Kidney (tissue), 14 donors: ENCODE measurements around the gene CMTM8. TPM values are rescaled to one million over a fixed set of nuclear protein-coding genes. Genes with fewer than 3 reads are reported as not detected.

Source experiments
- DNase-seq, 5 donors: peaks; one replicate each; pipeline ENCODE4 v3.0.0-alpha.2; 2013 to 2020
- FAIRE-seq: peaks from 2 replicates; lab custom pipeline; 2012; peaks lifted over from hg19 to GRCh38; lab: Jason Lieb, UNC
- H3K27ac ChIP-seq, 2 donors: one replicate each; pipeline ENCODE4 v1.7.0; 2013; ENCODE audit warnings: low read depth in 2 of 2, low read length in 2 of 2, inconsistent platforms in 1 of 2
- H3K27me3 ChIP-seq: one replicate; pipeline ENCODE4 v1.7.1; 2013; ENCODE audit warnings: low read length, inconsistent platforms; ENCODE audit not compliant: control insufficient read depth, insufficient read depth
- H3K36me3 ChIP-seq, 3 donors: one replicate each; pipeline versions ENCODE4 v1.7.0 to v1.7.1; 2013; ENCODE audit warnings: low read length in 3 of 3, control low read depth in 1 of 3, inconsistent platforms in 1 of 3; ENCODE audit not compliant: insufficient read depth in 3 of 3, control insufficient read depth in 2 of 3
- H3K4me1 ChIP-seq, 3 donors: one replicate each; pipeline versions ENCODE4 v1.7.0 to v1.7.1; 2013; ENCODE audit warnings: low read length in 3 of 3, inconsistent platforms in 1 of 3, low read depth in 1 of 3; ENCODE audit not compliant: control insufficient read depth in 2 of 3, insufficient read depth in 2 of 3
- H3K4me3 ChIP-seq, 3 donors: one replicate each; pipeline versions ENCODE4 v1.7.0 to v1.8.1; 2013; ENCODE audit warnings: low read length in 3 of 3, control low read depth in 1 of 3, inconsistent platforms in 1 of 3
- H3K9ac ChIP-seq, 3 donors: one replicate each; pipeline versions ENCODE4 v1.7.0 to v1.7.1; 2013; ENCODE audit warnings: low read length in 3 of 3, control low read depth in 1 of 3, inconsistent platforms in 1 of 3
- H3K9me3 ChIP-seq, 3 donors: one replicate each; pipeline versions ENCODE4 v1.7.0 to v1.7.1; 2013; ENCODE audit warnings: low read length in 3 of 3, control low read depth in 1 of 3, inconsistent platforms in 1 of 3; ENCODE audit not compliant: control insufficient read depth in 2 of 3, insufficient read depth in 1 of 3
- CTCF ChIP-seq: IDR thresholded peaks from 3 replicates; pipeline ENCODE4 v1.5.1; 2012; ENCODE audit warnings: mild to moderate bottlenecking, moderate library complexity, borderline replicate concordance; ENCODE audit not compliant: insufficient read depth; ENCODE audit errors: extremely low read depth
- intact Hi-C: fragments of 100-400 bp; cut with DNase I; formaldehyde crosslinking; loops from one replicate; pipeline ENCODE4 v1.11.1; 2022
- polyA plus RNA-seq: library from polyadenylated mRNA; stranded (reverse); fragments of 350-450 nt; fragmentation: Illumina TruSeq; extraction: RNeasy Lipid Tissue Mini Kit (QIAGEN cat#74804); gene quantifications from one replicate; pipeline ENCODE4 v1.2.3, GENCODE V29; 2014; ENCODE audit warnings: low read depth, low replicate concordance; ENCODE audit not compliant: insufficient read depth
- total RNA-seq: library from RNA; stranded (reverse); fragmentation: NEBNext Ultra II Directional; extraction: Animal tissue kit (Norgen Biotek cat#: 25700); gene quantifications from one replicate; pipeline ENCODE4 v1.2.1, GENCODE V29; 2021
- donor health status: control.
- donor health status: control.
- donor health status: control.
- donor health status: control.
- donor health status: control.
- donor health status: DM: yes; HTN: yes; CAD: no.
- donor health status: Normal renal cell carcinoma (clear cell type).

The CMTM8 gene
- total and polyA plus RNA-seq, 2 donors from 2014 or later, result 5.4 to 9.6 TPM

GRCh38 chr3:32391643-32392535 lies 153.4 kb downstream of the CMTM8 start, which contains the start of gene CMTM7:
Gene CMTM7, plus strand, starts transcription at chr3:32391853. Its CDS starts 54 bp downstream, at chr3:32391907.
- H3K4me1 ChIP-seq, result peaks cover 0 to 2% (median 0%) of the 10 kb centered on the region in 3 donors
- no peak for FAIRE-seq
- H3K27ac ChIP-seq, result peak within 1 kb of the TSS; percentile 78 to 87
- peak; percentile 88 to 94 (median 89) for DNase-seq
- H3K4me3 ChIP-seq, result peak within 1 kb of the TSS; percentile 60 to 71 (median 64)
- no peaks in the 10 kb centered on the region for H3K36me3 ChIP-seq
- no peaks in the 10 kb centered on the region for H3K9me3 ChIP-seq
- no peak for TF ChIP-seq CTCF
- intact Hi-C loops, result no loop called here
- no peaks in the 10 kb centered on the region for H3K27me3 ChIP-seq
- peak within 1 kb of the TSS; percentile 1 to 75 (median 51) for H3K9ac ChIP-seq

DNA sequence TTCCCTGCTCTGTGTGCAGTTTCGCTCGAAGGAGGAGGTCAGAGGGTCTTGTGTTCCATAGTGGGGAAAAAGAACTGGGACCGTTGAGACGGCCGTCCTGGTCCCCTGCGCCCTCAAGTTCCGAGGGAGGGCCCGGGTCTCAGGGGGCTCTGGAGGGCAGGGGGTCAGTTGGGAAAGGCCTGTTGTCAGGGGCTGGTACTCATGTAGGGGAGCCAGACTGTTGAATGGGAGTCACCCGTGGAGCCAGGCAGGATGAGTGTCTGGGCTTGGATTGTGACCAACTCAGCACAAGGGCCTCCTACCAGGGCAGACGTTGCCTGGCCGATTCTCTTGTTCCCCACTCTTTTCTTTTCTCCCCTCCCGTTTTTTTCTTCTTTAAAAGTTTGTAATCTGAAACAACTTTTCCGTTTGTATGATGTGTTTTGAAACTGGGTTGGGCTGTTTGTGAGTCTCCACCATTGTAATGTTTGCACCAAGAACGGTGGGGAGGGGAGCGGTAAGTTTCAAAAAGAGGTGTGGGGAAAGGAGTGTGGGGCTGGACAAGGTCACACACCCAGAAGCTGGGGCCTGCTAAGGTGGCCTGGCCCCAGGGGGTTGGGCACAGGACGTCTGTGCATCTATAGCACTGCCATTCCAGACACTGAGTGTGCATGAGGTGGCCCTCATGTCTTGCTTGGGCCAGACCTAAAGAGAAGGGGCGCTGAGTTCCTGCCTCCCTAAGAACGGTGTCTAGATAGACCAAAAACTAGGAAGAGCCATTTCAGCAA lies 154.2 kb downstream of the CMTM8 start:
- peaks cover 0 to 2% (median 0%) of the 10 kb centered on the region in 3 donors for H3K4me1 ChIP-seq
- H3K36me3 ChIP-seq, result no peaks in the 10 kb centered on the region
- H3K27me3 ChIP-seq, result no peaks in the 10 kb centered on the region
- DNase-seq (peak in 4 of 5 donors; percentile 67 to 82 (median 70)), FAIRE-seq (no peak)
- H3K4me3 ChIP-seq, result peak overlapping the region; percentile 51 to 71 (median 60)
- peak overlapping the region; percentile 78 to 87 for H3K27ac ChIP-seq
- peak overlapping the region in 2 of 3 donors; percentile 20 to 75 for H3K9ac ChIP-seq
- no peak for TF ChIP-seq CTCF
- no peaks in the 10 kb centered on the region for H3K9me3 ChIP-seq
- intact Hi-C loops, result no loop called here

- no peak overlapping the region for H3K27ac ChIP-seq
- TF ChIP-seq CTCF, result no peak
- no peak overlapping the region for H3K9ac ChIP-seq
- FAIRE-seq (no peak), DNase-seq (no peak)
- intact Hi-C loops, result no loop called here
- no peaks in the 10 kb centered on the region for H3K9me3 ChIP-seq
- H3K27me3 ChIP-seq, result no peaks in the 10 kb centered on the region
- H3K4me3 ChIP-seq, result no peak overlapping the region
- peaks cover 0 to 7% (median 0%) of the 10 kb centered on the region in 3 donors for H3K4me1 ChIP-seq
- H3K36me3 ChIP-seq, result no peaks in the 10 kb centered on the region
Measured at GRCh38 chr3:32395496-32395895, 157.0 kb downstream of the CMTM8 start.
